OCI-LY3 (cell line): ENCODE measurements around the gene RTN3.

Experiments used
- H2AFZ ChIP-seq: fragments of 200-600, 300-600 bp; shearing (Covaris generic); 2 replicates; pipeline ENCODE4 v1.6.0; 2014; ENCODE audit warnings: antibody characterized with exemption, low read depth, low read length
- H3K27ac ChIP-seq: fragments of 200-600, 300-600 bp; sonication (generic); 2 replicates; pipeline ENCODE4 v1.5.1; 2014; ENCODE audit warnings: mild to moderate bottlenecking, low read length, moderate library complexity, mixed read lengths
- H3K27me3 ChIP-seq: fragments of 200-600, 300-600 bp; sonication (generic); 2 replicates; pipeline ENCODE4 v1.6.1; 2014; ENCODE audit warnings: low read depth, low read length, mixed read lengths
- H3K36me3 ChIP-seq: fragments of 200-600, 300-600 bp; sonication (generic); replicated peaks from 2 replicates; pipeline ENCODE3; 2014; ENCODE audit warnings: low read depth, low read length, mixed read lengths
- H3K4me1 ChIP-seq: fragments of 300-600, 200-600 bp; sonication (generic); 2 replicates; pipeline ENCODE4 v1.6.1; 2014; ENCODE audit warnings: low read length, mixed read lengths
- H3K4me2 ChIP-seq: fragments of 200-600, 300-600 bp; sonication (generic); 2 replicates; pipeline ENCODE4 v1.6.1; 2014; ENCODE audit warnings: low read length, mixed read lengths
- H3K4me3 ChIP-seq: fragments of 300-600, 200-600 bp; sonication (generic); 2 replicates; pipeline ENCODE4 v1.5.1; 2014; ENCODE audit warnings: antibody characterized with exemption, mild to moderate bottlenecking, low read length, moderate library complexity
- H3K79me2 ChIP-seq: fragments of 300-600, 200-600 bp; shearing (Covaris generic); 2 replicates; pipeline ENCODE4 v1.6.1; 2014; ENCODE audit warnings: mild to moderate bottlenecking, low read length, mixed read lengths
- H3K9ac ChIP-seq: fragments of 300-600, 200-600 bp; shearing (Covaris generic); 2 replicates; pipeline ENCODE4 v1.6.0; 2014; ENCODE audit warnings: mild to moderate bottlenecking, low read length, moderate library complexity
- H3K9me3 ChIP-seq: fragments of 200-600, 300-600 bp; shearing (Covaris generic); 2 replicates; pipeline ENCODE4 v1.6.1; 2014; ENCODE audit warnings: low read length, mixed read lengths; ENCODE audit not compliant: insufficient read depth
- H4K20me1 ChIP-seq: fragments of 200-600, 300-600 bp; sonication (generic); 2 replicates; pipeline ENCODE4 v1.6.1; 2016; ENCODE audit warnings: low read length, mixed read lengths; ENCODE audit not compliant: insufficient read depth
- EZH2phosphoT487 ChIP-seq: fragments of 200-600 bp; shearing (Covaris generic); IDR thresholded peaks from 2 replicates; pipeline ENCODE4 v1.6.1; 2018; ENCODE audit warnings: antibody characterized with exemption, mixed run types, low read depth
- TF ChIP-seq, protein P1 (sequence below): fragments of 200-600, 300-600 bp; sonication (generic); IDR thresholded peaks from 2 replicates; pipeline ENCODE4 v1.5.1; 2014; ENCODE audit warnings: antibody characterized with exemption, low read length, low read depth

The RTN3 gene

DNA sequence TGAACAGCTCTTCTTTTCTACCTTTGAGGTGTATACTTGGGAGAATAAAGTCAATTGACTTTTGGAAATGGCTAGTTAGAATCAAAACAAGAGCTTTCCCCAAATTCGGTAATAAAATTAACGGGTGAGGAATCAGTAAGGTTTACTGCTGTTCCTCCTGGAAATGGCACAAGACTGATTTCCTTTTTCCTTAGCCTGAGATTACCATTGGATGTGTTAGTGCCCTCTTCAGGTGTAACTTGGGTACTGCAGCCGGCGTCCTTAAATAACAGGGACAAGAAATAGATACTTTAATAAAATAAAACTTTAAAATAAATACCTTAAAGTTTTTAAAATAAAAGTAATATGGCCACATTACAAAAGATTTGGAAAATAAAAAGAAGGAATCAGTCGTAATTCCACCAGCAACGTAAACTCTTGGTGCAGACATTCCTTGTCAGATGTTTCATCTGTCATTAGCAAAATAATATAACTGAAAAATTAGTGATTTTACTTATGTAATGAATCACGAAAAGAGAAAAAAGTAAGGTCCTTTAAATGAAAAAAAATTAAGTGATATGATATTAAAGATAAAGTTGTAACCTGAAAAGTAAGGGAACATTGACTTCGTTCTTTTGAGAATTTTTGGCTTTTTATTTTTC is 57.5 kb downstream of the RTN3 start:
- H2AFZ ChIP-seq = no peak overlapping the region
- H3K4me1 ChIP-seq = no peaks in the 10 kb centered on the region
- H3K9ac ChIP-seq = no peak overlapping the region
- no peaks in the 10 kb centered on the region for H3K9me3 ChIP-seq
- H3K79me2 ChIP-seq = no peaks in the 10 kb centered on the region
- TF ChIP-seq EZH2phosphoT487 = no peak
- TF ChIP-seq, protein P1, sequence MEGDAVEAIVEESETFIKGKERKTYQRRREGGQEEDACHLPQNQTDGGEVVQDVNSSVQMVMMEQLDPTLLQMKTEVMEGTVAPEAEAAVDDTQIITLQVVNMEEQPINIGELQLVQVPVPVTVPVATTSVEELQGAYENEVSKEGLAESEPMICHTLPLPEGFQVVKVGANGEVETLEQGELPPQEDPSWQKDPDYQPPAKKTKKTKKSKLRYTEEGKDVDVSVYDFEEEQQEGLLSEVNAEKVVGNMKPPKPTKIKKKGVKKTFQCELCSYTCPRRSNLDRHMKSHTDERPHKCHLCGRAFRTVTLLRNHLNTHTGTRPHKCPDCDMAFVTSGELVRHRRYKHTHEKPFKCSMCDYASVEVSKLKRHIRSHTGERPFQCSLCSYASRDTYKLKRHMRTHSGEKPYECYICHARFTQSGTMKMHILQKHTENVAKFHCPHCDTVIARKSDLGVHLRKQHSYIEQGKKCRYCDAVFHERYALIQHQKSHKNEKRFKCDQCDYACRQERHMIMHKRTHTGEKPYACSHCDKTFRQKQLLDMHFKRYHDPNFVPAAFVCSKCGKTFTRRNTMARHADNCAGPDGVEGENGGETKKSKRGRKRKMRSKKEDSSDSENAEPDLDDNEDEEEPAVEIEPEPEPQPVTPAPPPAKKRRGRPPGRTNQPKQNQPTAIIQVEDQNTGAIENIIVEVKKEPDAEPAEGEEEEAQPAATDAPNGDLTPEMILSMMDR = peak; percentile 77
- no peak overlapping the region for H3K4me3 ChIP-seq
- no peak overlapping the region for H3K4me2 ChIP-seq
- no peaks in the 10 kb centered on the region for H3K36me3 ChIP-seq
- H3K27me3 ChIP-seq = no peaks in the 10 kb centered on the region
- no peak overlapping the region for H3K27ac ChIP-seq
- no peaks in the 10 kb centered on the region; the same call in 1 of the 2 replicates for H4K20me1 ChIP-seq

DNA sequence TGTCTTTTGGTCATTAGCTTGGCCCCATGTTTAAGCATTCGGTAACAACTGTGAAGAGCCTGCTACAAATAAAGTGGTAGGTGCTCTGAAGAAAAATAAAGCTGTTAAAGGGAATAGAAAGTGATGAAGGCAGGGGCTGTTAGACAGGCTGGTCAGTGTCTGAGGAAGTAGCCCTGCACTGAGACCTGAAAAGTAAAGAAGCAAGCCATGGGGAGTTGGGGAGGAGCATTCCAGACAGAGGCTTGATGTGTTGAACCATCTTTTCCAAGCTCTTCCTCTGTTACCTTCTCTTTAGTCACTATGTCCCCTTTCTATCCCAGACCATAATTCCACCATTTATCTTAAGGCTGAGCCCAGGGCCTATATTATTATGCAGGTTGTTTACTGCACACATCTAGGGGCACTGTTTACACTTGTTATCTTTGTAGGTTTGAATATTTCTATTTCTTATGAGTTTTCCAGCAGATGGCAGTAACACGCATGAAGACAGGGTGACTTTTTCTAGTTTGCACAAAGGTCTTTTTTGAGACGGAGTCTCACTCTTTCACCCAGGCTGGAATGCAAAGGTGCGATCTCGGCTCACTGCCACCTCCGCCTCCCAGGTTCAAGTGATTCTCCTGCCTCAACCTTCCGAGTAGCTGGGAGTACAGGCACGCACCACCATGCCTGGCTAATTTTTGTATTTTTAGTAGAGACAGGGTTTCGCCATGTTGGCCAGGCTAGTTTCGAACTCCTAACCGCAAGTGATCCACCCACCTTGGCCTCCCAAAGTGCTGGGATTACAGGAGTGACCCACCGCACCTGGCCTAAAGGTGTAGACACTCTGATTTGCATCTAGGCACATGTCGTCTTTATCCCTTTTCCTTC is 64.2 kb downstream of the RTN3 start:
- no peaks in the 10 kb centered on the region for H3K27me3 ChIP-seq
- no peak overlapping the region for H3K27ac ChIP-seq
- H3K9me3 ChIP-seq = no peaks in the 10 kb centered on the region
- H3K4me3 ChIP-seq = no peak overlapping the region
- TF ChIP-seq, protein P1 = peak; percentile 40
- no peak for TF ChIP-seq EZH2phosphoT487
- no peaks in the 10 kb centered on the region for H3K79me2 ChIP-seq
- no peak overlapping the region for H3K9ac ChIP-seq
- no peaks in the 10 kb centered on the region for H3K36me3 ChIP-seq
- H2AFZ ChIP-seq = no peak overlapping the region
- H3K4me1 ChIP-seq = no peaks in the 10 kb centered on the region
- H4K20me1 ChIP-seq = peaks cover 10% of the 10 kb centered on the region; the same call in 1 of the 2 replicates
- no peak overlapping the region for H3K4me2 ChIP-seq

DNA sequence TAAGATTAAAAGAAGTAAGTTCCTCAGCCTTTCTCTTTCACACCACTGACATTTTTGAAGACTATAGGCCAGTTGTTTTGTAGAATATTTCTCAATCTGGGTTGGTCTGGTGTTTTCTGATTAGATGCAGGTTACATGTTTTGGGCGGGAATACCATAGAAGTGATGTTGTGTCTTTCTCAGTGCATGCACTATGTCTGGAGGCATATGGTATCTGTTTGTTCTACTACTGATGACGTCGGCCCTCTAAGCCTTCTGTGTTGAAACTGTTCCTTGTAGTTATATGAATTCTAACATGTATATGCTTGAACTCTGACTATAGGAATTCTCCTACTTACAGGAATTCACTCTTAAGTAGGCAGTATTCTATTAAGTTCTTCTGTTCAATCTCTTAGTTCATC is 65.7 kb downstream of the RTN3 start:
- Histone ChIP-seq H3K4me1 (no peaks in the 10 kb centered on the region), H2AFZ (no peak overlapping the region), H3K79me2 (no peaks in the 10 kb centered on the region), H3K27me3 (no peaks in the 10 kb centered on the region), H3K4me3 (no peak overlapping the region), H3K4me2 (no peak overlapping the region), H3K9me3 (no peaks in the 10 kb centered on the region), H3K9ac (no peak overlapping the region), H3K27ac (no peak overlapping the region), H4K20me1 (peaks cover 10% of the 10 kb centered on the region; the same call in 1 of the 2 replicates), H3K36me3 (peaks cover 3% of the 10 kb centered on the region)
- no peak for TF ChIP-seq EZH2phosphoT487

DNA sequence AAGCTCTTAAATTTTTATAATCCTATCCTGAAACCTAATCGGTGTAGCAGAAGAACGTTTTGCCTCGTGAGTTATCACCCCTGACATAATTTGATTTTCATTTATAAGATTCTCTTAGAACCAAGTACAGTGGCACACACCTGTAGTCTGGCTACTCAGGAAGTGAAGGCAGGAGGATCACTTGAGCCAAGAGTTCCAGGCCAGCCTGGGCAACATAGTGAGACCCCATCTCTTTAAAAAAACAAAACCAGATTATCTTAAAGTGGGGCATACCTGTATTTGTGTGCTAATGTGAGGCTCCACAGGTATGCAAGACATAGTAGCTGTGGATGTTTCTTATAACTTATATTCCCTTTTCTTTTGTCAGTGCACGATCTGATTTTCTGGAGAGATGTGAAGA is 68.3 kb downstream of the RTN3 start:
- no peak overlapping the region for H3K4me2 ChIP-seq
- H2AFZ ChIP-seq = no peak overlapping the region
- H3K27me3 ChIP-seq = no peaks in the 10 kb centered on the region
- no peak overlapping the region for H3K9ac ChIP-seq
- H3K36me3 ChIP-seq = peaks cover 9% of the 10 kb centered on the region
- H3K4me1 ChIP-seq = no peaks in the 10 kb centered on the region
- peaks cover 10% of the 10 kb centered on the region; the same call in 1 of the 2 replicates for H4K20me1 ChIP-seq
- H3K27ac ChIP-seq = no peak overlapping the region
- no peak for TF ChIP-seq EZH2phosphoT487
- TF ChIP-seq, protein P1 = no peak
- H3K79me2 ChIP-seq = no peaks in the 10 kb centered on the region
- H3K9me3 ChIP-seq = no peaks in the 10 kb centered on the region
- H3K4me3 ChIP-seq = no peak overlapping the region
